Superior temporal gyrus (tissue), 1 donor: ENCODE data around the gene SLC9C1.

ENCODE experiments used
- DNase-seq: peaks from one replicate; pipeline ENCODE4 v3.0.0-alpha.2; 2016; ENCODE audit errors: extremely low spot score

Gene SLC9C1

DNA sequence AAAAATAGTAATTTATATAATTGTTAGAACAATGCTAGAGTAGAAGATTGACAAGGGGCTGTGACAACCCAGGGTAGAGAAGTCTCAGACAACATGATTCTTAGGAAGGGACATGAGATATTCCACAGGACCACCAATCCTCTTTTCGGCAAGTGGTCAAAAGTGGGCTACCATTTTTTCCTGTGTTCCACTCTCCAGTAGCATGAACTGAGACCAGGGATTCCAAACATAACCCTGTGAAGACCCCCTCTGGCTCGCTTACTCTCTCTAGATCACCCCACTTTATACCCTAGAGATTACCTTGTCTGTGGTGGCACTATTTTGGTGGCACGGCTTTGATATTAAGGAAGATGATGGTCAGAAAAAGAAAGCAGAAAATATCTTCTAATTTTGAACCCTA lies 161.9 kb downstream of the SLC9C1 start:
- no peak for DNase-seq

DNA sequence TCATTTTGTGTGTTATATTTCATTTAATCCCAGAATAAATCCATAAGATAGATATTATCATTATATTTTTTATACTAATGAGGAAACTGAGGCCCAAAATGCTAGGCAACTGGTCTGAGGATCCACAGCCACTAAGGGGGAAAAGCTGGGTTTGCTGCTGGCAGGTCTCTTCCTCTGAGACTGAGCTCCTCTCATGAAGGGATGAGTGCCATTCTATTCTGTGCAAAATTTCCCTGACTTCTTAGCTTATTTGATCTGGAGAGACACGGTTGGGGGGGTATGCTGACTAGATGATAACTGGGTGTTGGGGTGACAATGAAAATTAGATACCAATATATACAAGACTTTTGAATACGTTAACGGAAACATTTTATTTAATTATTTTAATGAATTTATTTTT lies 162.9 kb downstream of the SLC9C1 start:
- DNase-seq, result no peak

DNA sequence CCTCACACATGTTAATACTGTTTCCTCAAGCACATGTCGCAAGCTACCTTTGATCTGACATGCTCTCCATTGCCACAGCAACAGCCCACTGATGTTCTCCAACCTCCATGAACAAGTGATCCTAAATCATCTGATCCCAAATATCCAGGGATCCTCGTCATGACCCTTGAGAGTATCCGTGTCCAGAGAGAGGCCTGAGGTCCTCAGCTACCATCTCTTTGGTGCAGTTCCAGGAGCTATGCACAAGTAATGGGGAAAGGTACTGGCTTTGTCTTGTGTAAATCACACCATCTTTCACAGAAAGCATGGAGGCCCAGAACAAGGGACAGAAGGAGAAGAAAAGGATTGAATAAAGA lies 163.4 kb downstream of the SLC9C1 start:
- no peak for DNase-seq

DNA sequence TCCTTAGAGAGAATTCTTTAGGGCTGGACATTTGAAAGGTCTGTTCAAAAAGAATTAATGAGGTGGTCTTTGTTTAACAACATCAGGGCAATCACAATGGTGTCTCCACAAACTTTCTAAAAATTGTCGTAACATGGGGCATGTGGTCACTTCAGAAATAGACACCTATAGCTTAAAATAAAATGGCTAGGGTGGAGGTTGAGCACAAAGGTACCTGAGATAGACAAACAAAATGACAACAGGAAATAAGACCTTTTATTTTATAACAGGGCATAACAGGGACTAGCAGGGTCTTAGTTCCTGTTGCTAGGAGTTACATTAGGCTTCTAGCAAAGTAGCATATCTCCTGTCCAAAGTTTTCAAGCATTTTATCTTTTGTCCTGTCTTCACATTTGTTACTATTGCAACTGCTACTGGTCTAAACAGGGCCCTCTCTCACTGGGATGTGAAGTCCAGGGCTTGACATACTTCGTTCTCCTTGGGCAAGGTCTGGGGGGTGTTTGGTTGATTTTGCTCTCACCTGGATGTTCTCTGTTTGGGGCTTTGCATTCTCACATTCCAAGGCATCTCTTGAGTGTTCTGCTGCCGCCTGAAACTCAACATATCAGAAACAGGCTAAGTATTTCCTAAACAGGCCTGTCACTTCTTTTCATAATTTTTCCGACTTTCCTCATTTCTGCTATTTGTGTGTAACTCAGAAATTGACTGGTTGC lies 163.9 kb downstream of the SLC9C1 start:
- DNase-seq, result no peak

DNA sequence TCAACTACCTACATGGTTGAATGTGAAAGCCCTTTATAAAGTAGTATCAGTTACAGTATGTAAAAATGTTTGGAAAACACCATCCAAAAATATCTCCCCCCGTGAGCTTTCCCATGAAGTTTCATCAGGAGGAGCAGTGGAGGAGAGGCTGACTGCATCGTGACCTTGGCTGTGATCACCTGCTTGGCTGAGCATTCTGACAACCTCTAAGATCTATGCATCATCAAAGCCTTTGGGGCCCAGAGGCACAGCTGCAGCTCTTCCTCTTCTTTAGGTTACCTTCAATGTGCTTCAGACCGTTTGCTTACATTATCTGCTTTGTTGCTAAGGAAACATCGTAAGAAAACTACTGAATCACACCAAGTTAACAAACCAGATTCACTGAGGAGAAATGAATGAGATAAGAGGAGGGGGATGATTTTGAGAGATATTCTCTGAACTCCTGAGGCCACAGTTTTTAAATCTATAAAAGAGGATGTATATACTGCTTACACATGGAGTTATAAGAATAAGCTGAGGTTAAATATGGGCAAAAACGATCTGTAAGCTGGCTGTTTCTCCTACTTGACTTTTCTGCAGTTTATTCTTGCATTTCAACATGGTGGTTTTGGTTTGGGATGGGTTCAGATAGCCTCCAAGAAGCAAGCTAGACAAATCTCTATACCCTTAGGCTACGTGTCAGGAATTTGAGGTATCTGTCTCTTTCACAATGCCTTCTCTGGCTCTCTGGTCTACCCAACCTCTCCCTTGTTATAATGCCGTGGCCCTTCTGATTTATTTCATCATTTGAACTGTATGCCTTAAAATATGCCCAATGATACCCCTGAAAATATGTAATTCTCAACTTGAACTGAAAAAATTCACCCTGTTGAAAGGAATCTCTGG lies 164.9 kb downstream of the SLC9C1 start:
- DNase-seq, result no peak

DNA sequence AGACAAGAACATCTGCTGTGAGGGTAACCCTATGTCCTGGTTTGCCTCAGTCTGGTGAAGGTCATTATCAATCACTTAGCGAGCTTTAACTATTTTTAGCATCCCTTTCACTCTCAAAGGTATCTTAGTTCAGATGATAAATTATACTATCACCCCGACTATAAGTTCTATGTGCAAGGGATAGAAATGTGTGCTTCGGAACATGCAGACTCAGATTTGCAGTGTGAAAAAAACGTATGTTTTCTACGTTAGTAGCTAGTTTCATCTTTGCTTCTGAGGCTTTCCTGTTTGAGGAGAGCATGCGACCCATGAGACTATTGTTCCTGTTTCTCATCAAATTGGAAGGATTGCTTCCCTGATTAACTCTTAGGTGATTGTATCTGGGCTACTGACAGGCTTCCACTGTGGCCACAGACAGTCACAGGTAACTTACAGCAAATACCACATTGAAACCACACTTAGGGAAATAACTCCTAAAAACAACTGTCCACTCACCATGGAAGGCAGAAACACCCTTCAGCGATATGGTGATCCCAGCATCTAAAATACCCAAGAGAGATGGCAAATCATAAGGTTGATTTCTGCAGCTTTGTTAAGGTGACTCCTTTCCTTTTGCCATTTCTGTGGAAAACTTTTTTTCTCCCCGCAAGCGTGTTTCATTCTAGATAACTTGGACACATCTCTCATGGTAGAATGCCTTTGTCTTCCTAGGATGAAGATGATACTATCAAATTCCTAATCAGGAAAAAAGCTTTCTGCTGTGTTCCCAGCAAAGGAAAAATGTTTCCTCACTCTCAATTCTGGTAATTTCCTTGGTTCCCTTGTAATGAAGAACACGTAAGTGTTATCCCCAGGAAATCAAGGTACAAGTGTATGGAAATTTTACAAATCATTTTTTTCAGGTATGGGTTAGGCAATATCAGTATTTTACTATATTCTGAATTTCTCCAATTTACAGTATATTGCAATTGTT lies 166.2 kb downstream of the SLC9C1 start:
- DNase-seq, result no peak

DNA sequence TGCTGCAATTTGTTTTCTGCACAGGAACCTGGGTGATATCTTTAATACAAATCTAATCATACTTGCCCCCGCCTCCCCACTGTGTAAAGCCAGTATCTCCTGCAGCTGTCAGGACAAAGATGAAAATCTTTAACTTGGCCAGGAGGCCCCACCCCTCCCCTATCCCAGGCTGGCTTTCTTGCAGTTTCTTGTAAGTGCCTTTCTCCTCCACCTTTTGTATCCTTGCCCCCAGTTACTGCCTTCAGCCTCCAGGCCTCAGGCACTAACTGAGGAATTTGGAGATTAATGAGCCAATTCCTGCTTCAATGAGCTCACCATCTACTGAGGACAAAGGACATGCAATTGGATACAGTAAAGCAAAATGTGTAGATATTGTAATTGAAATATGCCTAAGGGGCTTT lies 167.5 kb downstream of the SLC9C1 start:
- DNase-seq, result no peak

DNA sequence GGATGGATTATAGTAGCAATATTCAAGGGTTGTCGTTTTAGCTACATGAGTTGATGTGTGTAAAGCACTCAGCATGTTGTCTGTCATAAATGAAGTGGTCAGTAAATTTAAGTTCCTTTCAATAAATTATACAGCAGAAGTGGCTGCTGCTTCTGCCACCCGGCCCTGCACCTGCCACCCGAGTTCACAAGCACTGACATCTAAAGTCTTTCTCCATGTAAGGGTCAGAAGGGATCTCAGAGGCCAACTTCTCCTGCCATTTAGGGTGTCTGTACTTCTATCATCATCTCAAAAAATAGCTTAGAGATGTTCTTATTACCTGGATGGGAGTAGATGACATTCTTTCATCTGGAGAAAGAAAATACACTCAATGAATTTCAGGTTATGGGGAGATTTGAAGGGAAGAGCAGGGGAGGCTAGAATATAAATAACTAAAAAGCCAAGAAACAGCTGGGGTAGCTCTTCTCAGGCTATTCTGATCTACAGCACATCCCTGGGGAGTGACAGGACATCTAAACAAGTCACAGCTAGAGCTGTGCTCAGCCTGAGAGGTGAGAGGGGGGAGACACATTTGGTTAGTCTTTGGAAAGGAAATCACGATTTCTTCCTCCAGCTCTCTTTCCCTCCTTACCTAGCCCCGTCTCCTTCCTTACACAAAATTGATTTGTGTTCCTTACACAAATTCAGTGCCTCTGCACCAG lies 169.0 kb downstream of the SLC9C1 start:
- DNase-seq, result no peak

DNA sequence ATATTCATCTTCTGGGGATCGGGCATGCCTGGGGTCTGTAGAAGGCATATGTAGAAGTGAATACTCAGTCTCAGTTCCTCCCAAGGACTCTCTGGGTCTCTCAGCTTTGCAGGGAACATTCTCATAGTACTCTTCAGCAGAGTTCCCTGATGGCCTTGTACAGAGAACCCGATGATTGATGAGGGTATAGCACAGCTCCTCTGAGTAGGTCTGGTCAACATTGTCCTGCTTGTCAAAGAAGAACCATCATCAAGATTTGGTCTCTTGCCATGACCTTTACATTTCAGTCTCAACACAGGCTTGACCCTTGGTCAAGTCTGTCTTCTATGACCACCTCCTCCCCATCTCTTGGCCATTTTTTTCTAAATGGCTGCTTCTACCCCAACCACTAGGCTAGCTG lies 170.5 kb downstream of the SLC9C1 start:
- no peak for DNase-seq

DNA sequence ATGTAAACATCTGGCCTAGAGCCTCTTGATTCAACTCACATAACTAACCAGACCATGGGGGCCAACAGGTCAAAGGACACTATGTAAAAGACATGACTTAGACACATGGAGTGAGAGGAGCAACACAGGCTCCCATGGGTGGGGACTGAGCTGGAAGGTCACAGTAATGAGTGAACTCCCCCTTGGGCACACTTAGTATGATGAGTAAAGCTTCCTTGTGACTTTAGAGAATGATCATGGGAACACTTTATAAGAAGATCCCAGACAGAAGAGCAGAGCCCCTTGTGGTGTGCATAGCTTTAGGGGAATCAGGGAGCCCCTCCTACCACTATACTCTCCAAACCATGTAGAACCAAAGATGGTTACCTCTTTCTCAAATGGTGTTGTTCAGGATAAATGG lies 171.1 kb downstream of the SLC9C1 start:
- no peak for DNase-seq

DNA sequence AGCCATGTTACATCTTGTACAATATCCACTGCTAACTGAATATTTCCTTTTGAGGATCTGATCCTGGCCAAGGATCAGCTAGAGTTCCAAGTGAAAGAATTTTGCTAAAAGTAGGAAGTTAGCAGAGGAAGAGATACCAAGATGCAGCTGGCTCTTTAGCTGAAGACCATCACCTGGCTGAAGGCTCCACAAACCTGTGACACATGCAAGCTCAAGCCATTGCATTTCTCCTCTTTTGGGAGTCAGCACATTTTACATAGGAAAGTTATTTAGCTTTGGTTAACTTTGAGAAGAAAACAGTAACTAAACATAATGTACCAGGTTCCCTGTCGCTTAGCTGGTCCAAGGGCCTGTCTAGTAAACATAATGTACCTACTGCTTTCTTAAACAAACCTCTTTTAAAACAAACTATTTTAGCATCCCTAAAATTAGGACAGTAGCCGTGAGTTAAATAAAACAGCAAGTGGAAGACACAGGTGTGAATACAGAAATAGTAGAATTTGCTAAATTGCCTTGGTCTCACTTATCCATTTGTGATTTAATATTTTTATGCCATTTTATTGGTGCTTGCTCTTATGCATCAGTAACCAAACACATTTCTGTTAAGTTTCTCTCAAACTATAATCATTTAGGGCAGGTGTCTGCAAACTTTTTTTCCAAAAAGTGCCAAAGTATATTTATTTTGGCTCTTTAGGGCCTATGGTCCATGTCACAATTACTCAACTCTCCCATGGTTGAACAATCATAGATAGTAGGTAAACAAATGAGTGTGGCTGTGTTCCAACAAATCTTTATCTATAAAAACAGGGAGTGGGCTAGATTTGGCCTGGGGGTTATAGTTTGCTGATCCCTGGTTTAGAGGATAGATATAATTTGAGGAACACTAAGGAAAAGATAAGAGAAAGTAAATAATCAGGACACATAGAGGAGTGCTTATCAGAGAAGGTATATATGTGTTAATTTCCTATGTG lies 172.2 kb downstream of the SLC9C1 start:
- no peak for DNase-seq

DNA sequence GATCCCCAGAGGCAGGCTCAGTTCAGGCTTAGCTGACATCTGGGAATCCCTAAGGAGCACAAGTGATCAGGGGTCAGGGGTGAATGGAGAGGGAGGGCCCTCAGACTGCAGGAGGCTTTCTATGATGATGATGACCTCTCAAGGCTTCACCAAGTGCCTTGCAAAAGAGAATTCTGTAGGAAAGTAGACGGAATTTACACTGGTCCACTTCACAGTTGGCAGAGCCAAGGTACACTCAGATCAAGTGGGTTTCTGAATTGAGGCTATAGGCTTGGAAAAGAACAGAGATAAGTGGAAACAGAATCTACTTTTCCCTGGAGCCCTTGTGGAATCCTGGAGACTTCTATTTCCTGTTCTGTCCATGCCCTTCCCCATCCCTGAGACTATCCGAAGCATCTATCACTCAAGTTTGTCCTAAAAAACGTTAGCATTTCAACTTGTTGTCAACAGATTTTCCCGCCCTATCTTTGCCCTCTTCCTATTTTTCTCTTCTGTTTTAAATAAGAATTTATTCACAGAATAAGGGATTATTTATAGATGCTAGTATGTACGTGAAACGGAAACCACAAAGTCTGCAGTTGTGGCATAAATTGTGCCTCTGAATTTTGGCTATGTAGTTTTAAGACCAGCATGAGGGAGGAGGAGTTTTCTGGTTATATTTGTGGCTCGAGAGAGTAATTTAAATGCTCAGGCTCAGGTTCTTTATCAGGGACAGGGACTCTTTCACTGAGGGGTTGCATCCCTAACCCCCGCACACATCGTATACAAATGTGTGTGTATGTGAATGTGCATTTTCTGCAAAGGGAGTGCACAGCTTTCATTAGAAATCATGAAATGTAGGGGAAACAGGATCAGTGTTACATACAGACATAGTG lies 173.8 kb downstream of the SLC9C1 start:
- DNase-seq, result no peak

DNA sequence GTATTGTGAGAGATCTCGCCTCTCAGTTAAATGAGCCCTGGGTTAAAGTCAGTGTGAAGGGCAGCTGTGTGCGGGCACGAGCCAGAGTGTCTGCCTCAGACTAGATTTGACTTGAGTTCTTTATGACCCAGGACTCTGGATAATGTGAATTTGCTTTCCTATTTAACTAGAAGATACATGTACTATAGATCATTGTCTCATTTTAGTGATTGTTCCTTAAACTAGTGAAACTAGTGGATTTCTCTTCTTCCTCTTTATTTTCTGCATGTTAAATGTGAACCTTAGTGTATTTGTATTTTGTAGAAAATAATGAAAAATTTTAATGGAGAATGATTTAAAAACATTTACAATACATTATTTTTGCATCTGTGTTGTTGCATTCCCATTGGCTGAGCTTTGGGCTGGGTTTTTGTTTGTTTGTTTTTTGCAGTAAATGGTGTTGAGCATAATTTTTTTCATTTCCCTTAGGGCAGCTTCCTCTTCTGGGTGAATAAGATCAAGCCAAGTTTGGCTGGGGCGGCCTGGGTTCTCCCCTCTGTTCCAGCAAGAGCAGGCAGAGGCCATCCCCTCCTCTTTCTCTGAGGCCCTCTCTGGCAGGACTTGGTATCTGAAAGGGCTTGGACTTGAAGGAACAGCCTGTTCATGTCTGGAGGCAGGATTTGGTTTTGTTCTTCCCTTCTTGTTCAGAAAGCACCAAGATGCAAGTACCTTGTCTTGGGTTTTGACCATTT lies 176.0 kb downstream of the SLC9C1 start:
- no peak for DNase-seq

DNA sequence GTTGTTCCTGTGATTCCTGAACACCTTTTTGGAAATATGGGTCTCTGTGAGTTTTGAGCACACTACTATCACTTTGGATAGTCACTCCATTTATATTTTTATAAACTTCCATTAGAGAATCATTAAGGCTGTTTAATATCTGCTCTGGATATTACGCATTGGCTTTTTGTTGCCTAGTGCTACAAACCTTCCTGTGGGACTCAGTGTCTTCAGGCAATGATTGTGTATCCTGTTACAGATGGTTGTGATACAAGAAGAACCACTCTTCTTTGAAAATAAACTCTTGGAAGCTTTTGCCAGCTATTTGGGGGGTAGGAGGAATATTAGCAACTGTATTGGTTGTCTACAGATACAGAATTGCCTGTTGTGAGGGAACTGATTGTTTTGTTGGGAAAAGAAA lies 176.6 kb downstream of the SLC9C1 start:
- no peak for DNase-seq

DNA sequence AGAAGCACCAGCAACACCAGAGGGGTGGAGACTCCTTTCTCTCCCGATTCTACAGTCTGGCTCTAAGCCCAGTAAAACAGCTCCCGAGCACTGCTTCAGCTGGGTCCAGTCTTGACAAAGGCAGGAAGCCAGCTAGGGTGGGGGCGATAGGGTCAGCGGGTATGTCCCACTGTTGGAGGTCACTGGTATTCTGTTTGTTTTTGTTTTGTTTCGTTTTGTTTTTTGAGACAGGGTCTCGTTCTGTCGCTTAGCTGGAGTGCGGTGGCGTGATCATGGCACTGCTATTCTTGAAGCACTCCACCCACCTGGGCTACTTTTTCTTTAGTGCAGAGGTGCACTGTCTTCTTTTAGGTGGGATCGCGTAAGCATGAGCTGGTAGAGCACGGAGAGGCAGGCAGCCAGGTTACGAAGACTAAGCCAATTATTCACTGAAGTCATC lies 177.2 kb downstream of the SLC9C1 start:
- no peak for DNase-seq

DNA sequence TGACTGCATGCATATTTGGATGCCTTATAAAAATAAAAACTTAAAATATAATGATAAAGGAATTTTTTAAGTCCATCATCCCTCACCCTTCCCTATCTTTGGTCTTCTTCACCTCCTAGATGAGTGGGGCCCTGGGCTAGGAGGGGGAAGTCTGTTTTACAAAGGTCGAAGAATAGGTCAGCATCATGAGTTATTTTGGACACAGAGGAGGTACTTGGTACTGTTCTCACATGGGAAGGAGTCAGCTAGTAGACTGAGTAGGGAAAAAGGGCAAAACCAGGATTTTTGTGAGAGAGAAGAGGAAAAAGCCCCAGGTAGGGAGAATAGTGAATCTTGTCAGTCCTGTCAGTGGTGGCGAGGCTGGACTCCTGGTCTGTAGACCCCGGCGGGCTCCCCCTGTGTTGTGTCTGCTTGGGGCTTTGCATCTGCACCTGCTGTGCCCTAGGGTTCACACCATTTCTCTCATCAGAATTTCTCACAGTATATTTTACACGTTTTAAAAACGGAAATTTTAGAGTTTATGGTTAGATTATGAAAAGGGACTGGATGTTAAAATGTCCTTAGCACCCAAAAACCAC lies 178.1 kb downstream of the SLC9C1 start:
- no peak for DNase-seq

DNA sequence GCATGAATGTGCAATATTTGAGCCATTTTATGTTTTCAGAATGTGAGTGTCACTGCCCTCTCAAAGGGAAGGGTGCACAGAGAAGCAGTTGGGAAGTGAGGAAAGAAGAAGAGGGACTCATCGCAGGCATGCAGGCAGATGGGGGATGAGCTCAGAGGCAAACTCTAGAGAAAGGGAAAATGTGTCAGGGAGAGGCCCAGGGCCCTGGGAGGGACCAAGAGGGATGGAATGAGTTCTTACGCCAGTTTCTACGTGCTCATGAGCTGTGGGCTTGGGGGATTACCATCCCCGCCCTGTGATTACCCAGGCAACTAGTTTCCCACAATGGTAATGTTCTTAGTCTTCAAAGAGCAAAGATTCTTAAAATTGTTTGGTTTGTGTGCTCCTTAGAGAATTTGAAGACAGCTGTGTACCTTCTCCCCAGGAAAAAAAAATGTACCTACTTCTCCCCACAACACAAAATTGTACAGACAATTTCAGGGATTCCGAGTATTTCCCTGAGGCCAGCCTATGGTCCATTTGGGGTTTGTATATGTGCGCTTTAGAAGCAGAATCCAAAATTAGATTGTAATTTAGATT lies 178.8 kb downstream of the SLC9C1 start:
- no peak for DNase-seq
